Activated CD4-positive, alpha-beta T cell treated with anti-CD3 and anti-CD28 coated beads for 36 hours (primary cell): ENCODE data around the gene LHFPL2. TPM values are rescaled to one million over a fixed set of nuclear protein-coding genes. Genes with fewer than 3 reads are reported as not detected.
A peak's percentile ranks its signal among the peaks of the same experiment; 100 is the strongest.

ENCODE experiments used
- ATAC-seq: fragments of 200-7000 bp; cut with Tn5 transposase; one replicate; pipeline ENCODE4 v1.10.0; 2021; ENCODE audit warnings: mild to moderate bottlenecking, moderate library complexity
- CTCF ChIA-PET: fragments of 350-600 bp; sonication (Branson Sonifier 250); formaldehyde crosslinking; loops from one replicate; lab custom pipeline; 2021; ENCODE audit warnings: antibody characterized with exemption; lab: Charles Lee
- POLR2A ChIA-PET: fragments of 350-600 bp; sonication (Branson Sonifier 250); formaldehyde crosslinking; loops from one replicate; lab custom pipeline; 2021; ENCODE audit warnings: antibody characterized with exemption, inconsistent platforms; lab: Charles Lee
- DNase-seq: peaks from one replicate; pipeline ENCODE4 v3.0.0-alpha.2; 2020
- H3K27ac Mint-ChIP-seq: one replicate; pipeline ENCODE4 v1.8.0; 2021; ENCODE audit warnings: mixed read lengths
- H3K27me3 Mint-ChIP-seq: one replicate; pipeline ENCODE4 v1.8.0; 2021; ENCODE audit warnings: mixed read lengths
- H3K36me3 Mint-ChIP-seq: one replicate; pipeline ENCODE4 v1.8.0; 2021; ENCODE audit warnings: low read depth, mixed read lengths
- H3K4me1 Mint-ChIP-seq: one replicate; pipeline ENCODE4 v1.8.0; 2021; ENCODE audit warnings: mixed read lengths
- H3K4me3 Mint-ChIP-seq: one replicate; pipeline ENCODE4 v1.8.0; 2021; ENCODE audit warnings: mild to moderate bottlenecking, moderate library complexity, mixed read lengths
- H3K9me3 Mint-ChIP-seq: one replicate; pipeline ENCODE4 v1.8.0; 2021; ENCODE audit warnings: low read depth, mixed read lengths
- intact Hi-C, 2 experiments: fragments of 100-400 bp; cut with DNase I in 1 of 2; cut with micrococcal nuclease in 1 of 2; formaldehyde crosslinking; loops; one replicate each; pipeline versions ENCODE4 v1.14.2 to v1.15.1; 2022 to 2024; cut with DNase I, micrococcal nuclease
- total RNA-seq, 2 experiments: library from RNA; stranded (reverse); gene quantifications; one replicate each; pipeline ENCODE4 v1.2.3, GENCODE V29; 2021

Gene LHFPL2
- total RNA-seq, 2 experiments from 2014 or later, result 0.14 to 0.21 TPM

DNA sequence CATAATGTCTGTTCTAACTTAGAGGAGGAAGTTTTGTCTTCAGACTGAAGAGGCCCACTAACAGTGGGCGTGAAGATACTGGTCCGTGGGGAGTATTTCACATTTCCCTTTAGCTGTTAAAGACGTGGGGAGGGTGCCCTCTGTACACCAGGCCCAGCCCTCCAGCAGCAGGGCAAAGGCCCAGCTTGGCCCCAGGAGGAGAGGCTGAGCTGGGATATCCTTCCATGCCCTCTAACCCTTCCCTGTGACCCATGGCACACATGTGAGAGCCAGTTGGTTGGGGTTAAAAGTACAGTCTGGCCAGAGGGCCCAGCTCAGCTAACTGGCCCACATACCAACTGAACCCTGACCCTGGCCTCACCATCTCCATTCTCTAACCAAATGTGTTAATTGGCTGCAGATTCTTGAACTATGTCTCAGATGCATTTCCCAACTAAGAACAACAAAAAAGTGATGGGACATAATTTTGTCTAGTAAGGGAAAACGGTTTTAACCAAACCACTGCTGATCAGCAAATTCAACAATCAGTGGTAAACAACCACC lies 74.4 kb downstream of the LHFPL2 start:
- Mint-ChIP-seq H3K4me1 (no peaks in the 10 kb centered on the region), H3K36me3 (no peaks in the 10 kb centered on the region), H3K4me3 (no peak overlapping the region), H3K9me3 (no peaks in the 10 kb centered on the region), H3K27me3 (no peaks in the 10 kb centered on the region), H3K27ac (no peak overlapping the region)
- ChIA-PET CTCF (no interaction called here), POLR2A (no interaction called here)
- intact Hi-C loops, result no loop called here
- DNase-seq, result no peak
- no peak for ATAC-seq

DNA sequence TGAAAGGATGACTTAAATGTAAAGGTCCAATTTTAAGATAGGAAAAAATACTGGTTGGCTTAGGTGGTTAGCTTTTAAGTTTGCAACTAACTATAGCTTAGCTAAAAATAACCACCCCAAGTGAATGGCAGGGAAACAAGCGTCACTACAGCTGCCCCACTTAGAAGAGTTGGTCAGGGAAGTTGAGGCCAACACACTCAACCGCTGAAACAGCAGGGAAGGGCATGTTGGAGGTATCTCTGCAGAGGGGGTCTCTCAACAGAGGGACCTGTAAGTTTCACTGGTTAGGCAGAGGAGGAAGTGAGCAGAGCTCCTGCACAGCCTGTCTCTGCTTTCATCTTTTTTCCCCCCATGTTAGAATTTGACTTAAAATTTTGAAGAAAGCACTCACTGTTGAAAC lies 75.3 kb downstream of the LHFPL2 start:
- Mint-ChIP-seq H3K4me3 (no peak overlapping the region), H3K27me3 (no peaks in the 10 kb centered on the region), H3K27ac (no peak overlapping the region), H3K36me3 (no peaks in the 10 kb centered on the region), H3K9me3 (no peaks in the 10 kb centered on the region), H3K4me1 (no peaks in the 10 kb centered on the region)
- ChIA-PET CTCF (interaction anchor here (0.6 to 0.8 kb wide), 2 partner anchors 28 to 560 kb away, joined by 3 to 4 read pairs; no protein-coding TSS in a partner anchor), POLR2A (no interaction called here)
- DNase-seq (no peak), ATAC-seq (no peak)
- intact Hi-C loops, result no loop called here

DNA sequence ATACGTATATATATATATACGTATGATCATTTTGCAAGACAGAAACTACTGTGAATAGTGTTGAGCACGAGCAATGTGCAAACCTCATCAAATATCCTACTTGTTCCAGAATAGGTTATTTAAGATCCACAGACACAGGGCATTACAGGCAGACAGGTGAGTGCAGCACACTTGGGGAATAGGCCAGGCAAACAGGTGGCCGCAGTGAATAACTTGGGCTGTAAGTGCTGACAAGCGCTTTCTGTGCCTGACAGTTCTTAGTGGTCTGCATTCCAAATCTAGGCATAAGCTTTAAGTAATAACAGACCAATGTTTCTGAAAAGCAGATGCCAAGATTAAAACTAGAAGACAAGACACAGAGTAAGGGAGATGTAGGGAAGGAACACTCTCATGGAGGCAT lies 77.9 kb downstream of the LHFPL2 start:
- ChIA-PET POLR2A (no interaction called here), CTCF (no interaction called here)
- no peaks in the 10 kb centered on the region for H3K36me3 Mint-ChIP-seq
- no peak for DNase-seq
- H3K27ac Mint-ChIP-seq, result no peak overlapping the region
- H3K4me1 Mint-ChIP-seq, result no peaks in the 10 kb centered on the region
- ATAC-seq, result no peak
- H3K9me3 Mint-ChIP-seq, result no peaks in the 10 kb centered on the region
- intact Hi-C loops, result no loop called here
- H3K4me3 Mint-ChIP-seq, result no peak overlapping the region
- H3K27me3 Mint-ChIP-seq, result no peaks in the 10 kb centered on the region

DNA sequence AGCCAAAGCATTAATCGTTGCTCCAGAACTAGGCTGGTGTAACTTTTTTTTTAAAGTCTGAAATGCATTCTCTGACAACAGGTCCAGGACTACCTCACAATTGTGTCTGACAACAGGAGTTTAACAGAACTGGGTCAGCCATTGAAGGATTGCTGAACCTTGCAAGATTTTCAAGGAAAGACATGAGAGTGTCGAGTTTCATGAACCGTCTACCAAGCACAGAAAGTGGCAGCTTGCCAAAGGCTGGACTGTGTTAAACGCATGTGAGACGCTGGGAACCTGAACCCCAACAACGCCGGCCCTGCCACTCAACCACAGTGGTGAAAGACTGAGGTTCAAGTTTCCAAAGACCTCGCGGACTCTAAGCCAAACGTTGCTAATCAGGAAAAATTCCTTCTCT lies 79.1 kb downstream of the LHFPL2 start:
- Mint-ChIP-seq H3K9me3 (no peaks in the 10 kb centered on the region), H3K4me1 (no peaks in the 10 kb centered on the region), H3K27ac (no peak overlapping the region), H3K4me3 (no peak overlapping the region), H3K36me3 (no peaks in the 10 kb centered on the region), H3K27me3 (no peaks in the 10 kb centered on the region)
- CTCF ChIA-PET, result no interaction called here
- intact Hi-C loops, result no loop called here
- DNase-seq (no peak), ATAC-seq (no peak)
- POLR2A ChIA-PET, result interaction anchor here (0.6 kb wide), 1 partner anchor 128 kb away, joined by 4 read pairs; no protein-coding TSS in a partner anchor

DNA sequence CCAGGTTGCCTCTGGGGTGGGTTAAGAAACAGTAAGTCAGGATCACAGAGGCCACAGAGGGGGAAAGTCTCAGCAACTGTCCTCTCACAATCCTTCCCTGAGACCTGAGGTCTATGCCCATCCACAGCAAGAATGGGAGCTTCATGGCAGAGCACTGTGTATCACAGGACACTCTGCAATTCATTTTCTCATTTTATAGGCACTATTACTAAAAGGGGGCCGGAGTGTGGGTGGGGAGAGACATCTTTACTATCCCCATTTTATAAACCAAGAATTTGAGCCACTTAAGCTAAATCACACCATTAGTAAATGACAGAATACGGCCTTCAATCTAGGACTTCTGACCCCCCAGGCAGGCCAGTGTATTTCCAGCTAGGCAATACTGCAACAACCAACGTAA lies 79.9 kb downstream of the LHFPL2 start:
- CTCF ChIA-PET, result no interaction called here
- Mint-ChIP-seq H3K4me3 (no peak overlapping the region), H3K9me3 (no peaks in the 10 kb centered on the region), H3K27me3 (no peaks in the 10 kb centered on the region), H3K4me1 (no peaks in the 10 kb centered on the region), H3K27ac (no peak overlapping the region), H3K36me3 (no peaks in the 10 kb centered on the region)
- intact Hi-C loops, result no loop called here
- POLR2A ChIA-PET, result no interaction called here
- no peak for ATAC-seq
- no peak for DNase-seq

DNA sequence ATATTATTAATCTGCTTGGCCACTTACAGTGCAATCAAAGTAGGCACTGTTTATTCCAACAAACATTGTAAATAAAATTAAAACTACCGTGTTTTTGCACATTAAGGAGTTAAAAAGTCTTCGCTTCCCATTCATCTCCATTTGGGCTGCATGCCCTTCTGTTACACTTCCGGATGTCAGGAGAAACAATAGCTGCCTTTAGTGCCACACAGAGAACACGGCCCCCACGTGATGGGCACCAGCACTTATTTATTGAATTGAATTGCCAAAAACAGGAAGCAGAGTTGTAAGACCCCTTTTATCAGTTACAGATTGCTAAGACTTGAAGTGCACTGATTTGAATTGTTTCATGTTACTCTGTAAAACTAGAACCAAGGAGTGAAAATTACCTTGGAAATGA lies 80.4 kb downstream of the LHFPL2 start:
- ChIA-PET CTCF (no interaction called here), POLR2A (no interaction called here)
- DNase-seq, result no peak
- Mint-ChIP-seq H3K9me3 (no peaks in the 10 kb centered on the region), H3K36me3 (no peaks in the 10 kb centered on the region), H3K4me3 (no peak overlapping the region), H3K27me3 (no peaks in the 10 kb centered on the region), H3K4me1 (no peaks in the 10 kb centered on the region), H3K27ac (no peak overlapping the region)
- no peak for ATAC-seq
- intact Hi-C loops, result no loop called here

DNA sequence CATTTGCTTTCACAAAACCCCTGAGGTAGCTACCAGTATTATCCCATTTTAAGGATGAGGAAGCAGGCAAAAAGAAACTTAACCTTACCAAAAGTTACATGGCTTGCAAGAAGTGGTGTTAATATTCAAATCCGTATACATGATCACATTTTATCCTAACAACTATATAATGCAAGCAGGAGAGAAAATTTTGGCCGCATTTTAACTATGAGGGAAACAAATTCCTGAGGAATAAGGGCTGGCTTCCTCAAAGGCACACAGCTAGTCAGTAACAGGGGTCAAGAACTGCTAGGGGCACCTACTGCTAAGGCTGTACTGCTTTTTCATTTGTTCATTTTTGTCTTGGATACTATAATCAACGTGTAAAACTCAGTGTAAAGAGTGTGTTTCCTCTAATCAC lies 81.0 kb downstream of the LHFPL2 start:
- Mint-ChIP-seq H3K27me3 (no peaks in the 10 kb centered on the region), H3K9me3 (no peaks in the 10 kb centered on the region), H3K4me1 (no peaks in the 10 kb centered on the region), H3K4me3 (no peak overlapping the region), H3K36me3 (no peaks in the 10 kb centered on the region), H3K27ac (no peak overlapping the region)
- POLR2A ChIA-PET, result no interaction called here
- DNase-seq (no peak), ATAC-seq (no peak)
- intact Hi-C loops, result no loop called here
- CTCF ChIA-PET, result no interaction called here

DNA sequence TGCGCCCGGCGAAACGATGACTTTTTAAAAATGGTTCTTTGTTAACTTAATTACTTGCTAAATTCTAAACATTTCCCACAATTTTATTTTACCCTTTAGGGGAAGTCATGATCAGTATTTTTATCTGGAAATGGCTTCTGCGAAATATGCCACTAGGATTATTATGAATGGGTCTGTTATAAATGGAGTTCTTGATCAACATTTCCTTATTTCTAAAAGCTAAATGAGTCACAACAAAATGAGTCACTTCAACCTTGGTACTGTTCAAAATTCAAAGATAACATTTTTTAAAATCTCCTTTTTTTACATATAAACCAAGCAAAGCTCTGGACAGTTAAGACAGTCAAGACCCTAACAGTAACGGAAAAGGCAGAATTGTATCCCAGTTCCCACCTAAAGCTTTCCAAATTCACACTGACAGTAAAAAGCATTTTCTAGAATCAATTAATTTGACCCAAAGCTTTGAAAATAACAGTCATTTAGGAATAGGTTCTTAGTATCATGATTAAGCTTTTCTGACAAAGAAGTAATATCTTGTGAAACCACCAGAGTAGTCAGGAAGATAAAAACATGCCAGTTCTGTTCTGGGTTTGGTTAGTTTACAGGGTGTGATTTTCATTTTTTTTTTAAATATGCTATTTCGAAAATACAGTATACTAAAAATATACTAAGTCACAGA lies 81.7 kb downstream of the LHFPL2 start:
- ChIA-PET CTCF (no interaction called here), POLR2A (no interaction called here)
- Mint-ChIP-seq H3K4me3 (no peak overlapping the region), H3K27ac (no peak overlapping the region), H3K36me3 (no peaks in the 10 kb centered on the region), H3K9me3 (no peaks in the 10 kb centered on the region), H3K27me3 (no peaks in the 10 kb centered on the region), H3K4me1 (no peaks in the 10 kb centered on the region)
- DNase-seq, result no peak
- peak; percentile 33 for ATAC-seq
- intact Hi-C loops, result no loop called here

DNA sequence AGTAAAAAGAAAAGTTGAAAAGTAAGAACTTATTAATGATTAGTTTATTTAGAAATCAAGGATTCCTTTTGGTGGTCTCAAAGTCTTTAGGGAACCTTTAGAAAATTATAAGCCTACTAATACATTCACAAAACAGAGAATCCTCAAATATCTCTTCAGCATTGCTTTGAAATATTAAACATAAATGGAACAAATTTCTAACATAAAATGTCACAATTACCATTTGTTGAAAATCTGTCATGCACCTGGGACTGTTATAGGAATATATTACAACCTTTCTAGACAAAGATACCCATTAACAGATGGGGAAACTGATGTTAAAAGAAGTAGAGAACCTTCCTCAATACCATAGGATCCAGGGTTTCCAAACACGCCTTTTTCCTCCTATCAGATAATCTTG lies 83.2 kb downstream of the LHFPL2 start:
- CTCF ChIA-PET, result no interaction called here
- DNase-seq (no peak), ATAC-seq (no peak)
- no peak overlapping the region for H3K27ac Mint-ChIP-seq
- H3K4me1 Mint-ChIP-seq, result no peaks in the 10 kb centered on the region
- no peaks in the 10 kb centered on the region for H3K9me3 Mint-ChIP-seq
- peaks cover 3% of the 10 kb centered on the region for H3K27me3 Mint-ChIP-seq
- POLR2A ChIA-PET, result no interaction called here
- H3K4me3 Mint-ChIP-seq, result no peak overlapping the region
- intact Hi-C loops, result no loop called here
- no peaks in the 10 kb centered on the region for H3K36me3 Mint-ChIP-seq

DNA sequence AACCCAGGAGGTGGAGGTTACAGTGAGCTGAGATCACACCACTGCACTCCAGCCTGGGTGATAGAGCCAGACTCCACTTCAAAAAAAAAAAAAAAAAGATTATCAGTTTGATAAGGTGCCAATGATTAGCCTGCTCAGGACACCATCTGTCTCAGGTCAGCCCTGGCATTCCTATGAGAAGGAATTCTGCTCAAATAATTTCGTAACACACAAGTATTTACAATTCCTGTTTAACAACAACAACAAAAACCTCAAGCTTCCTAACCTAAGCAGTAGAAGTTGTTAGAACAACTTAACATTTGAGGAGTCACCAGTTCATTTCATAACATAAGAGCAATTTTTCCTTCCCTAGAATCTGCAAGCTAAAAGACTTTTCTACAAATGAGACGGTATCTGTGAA lies 85.0 kb downstream of the LHFPL2 start:
- ATAC-seq (no peak), DNase-seq (no peak)
- CTCF ChIA-PET, result no interaction called here
- no peak overlapping the region for H3K27ac Mint-ChIP-seq
- H3K9me3 Mint-ChIP-seq, result no peaks in the 10 kb centered on the region
- POLR2A ChIA-PET, result no interaction called here
- H3K36me3 Mint-ChIP-seq, result no peaks in the 10 kb centered on the region
- intact Hi-C loops, result no loop called here
- H3K27me3 Mint-ChIP-seq, result peaks cover 5% of the 10 kb centered on the region
- no peaks in the 10 kb centered on the region for H3K4me1 Mint-ChIP-seq
- H3K4me3 Mint-ChIP-seq, result no peak overlapping the region

DNA sequence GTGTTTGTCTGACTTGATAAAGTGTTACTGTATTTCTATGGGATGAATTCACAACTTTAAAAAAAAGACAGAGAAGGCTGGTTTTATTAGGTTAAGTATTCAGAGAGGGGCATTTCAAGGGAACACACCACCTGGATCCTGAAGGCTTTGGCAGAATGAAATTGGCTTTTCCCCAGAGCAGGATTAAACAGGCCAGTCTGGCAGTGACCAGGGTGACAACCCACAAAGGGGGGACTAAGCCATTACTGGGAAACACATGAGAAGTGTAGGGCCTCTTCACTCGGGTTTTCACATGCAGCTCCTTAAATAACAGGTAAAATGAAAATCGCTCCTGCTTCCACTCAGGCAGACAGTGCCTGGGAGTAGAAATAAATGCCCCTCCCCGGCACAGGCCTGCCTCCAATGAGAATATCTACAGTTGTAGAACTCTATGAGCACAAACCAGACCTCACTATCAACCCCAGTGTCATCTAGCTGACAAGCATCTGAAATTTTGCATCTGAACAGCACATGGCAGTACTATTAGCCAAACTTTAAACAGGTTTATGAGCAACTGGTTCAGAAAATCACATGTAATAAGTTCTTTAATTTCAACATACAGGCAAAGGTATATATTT lies 85.8 kb downstream of the LHFPL2 start:
- H3K4me3 Mint-ChIP-seq, result no peak overlapping the region
- ChIA-PET POLR2A (no interaction called here), CTCF (no interaction called here)
- peaks cover 8% of the 10 kb centered on the region for H3K27me3 Mint-ChIP-seq
- intact Hi-C loops, result no loop called here
- H3K9me3 Mint-ChIP-seq, result no peaks in the 10 kb centered on the region
- ATAC-seq (no peak), DNase-seq (no peak)
- no peaks in the 10 kb centered on the region for H3K4me1 Mint-ChIP-seq
- H3K36me3 Mint-ChIP-seq, result no peaks in the 10 kb centered on the region
- H3K27ac Mint-ChIP-seq, result no peak overlapping the region

DNA sequence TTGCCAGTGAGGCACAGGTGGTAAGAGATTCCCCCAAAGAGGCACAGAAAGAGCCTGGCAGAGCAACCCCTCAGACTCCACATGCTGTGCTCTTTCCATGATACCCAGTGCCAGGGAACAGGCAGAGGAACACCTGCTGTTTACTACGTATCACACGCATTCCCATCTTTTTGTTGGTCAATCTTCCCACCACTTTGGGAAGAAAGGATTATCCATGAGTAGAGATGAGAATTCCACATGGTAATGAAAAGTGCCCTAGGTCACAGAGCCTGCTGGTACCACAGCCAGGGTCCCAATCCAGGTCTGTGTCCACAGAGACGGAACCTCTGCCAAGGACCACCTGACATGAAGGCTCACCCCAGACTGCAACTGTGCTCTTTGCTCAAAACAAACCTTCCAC lies 86.6 kb downstream of the LHFPL2 start:
- ChIA-PET POLR2A (no interaction called here), CTCF (no interaction called here)
- intact Hi-C loops, result no loop called here
- peaks cover 8% of the 10 kb centered on the region for H3K27me3 Mint-ChIP-seq
- no peak overlapping the region for H3K4me3 Mint-ChIP-seq
- no peak overlapping the region for H3K27ac Mint-ChIP-seq
- no peaks in the 10 kb centered on the region for H3K36me3 Mint-ChIP-seq
- ATAC-seq, result no peak
- H3K4me1 Mint-ChIP-seq, result no peaks in the 10 kb centered on the region
- no peak for DNase-seq
- H3K9me3 Mint-ChIP-seq, result no peaks in the 10 kb centered on the region
